ENCODE measurements around the gene AKT3. TPM values are rescaled to one million over a fixed set of nuclear protein-coding genes. Genes with fewer than 3 reads are reported as not detected.

AKT3 gene
- total RNA-seq, 2 donors from 2014 or later, result 13.6 to 31.2 TPM

DNA sequence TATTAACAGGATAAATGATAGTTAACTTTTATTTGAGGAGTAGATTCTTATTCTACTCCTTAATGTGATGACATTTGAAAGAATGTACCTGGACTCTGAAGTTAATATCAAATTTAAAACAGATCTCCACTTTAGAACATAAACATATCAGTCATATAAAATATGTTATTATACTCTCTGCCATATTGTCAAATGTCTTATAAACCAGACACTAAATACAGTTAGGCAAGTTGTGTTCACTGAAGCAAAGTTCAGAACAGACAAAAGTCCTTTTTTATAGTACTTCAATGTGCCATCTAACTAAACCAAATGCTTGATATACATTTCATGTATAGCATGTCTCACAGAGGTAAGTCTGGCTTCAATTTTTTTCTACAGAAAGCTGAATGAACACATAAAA is 285.2 kb downstream of the AKT3 start:
- Histone ChIP-seq H3K9me3 (no peaks in the 10 kb centered on the region), H3K4me3 (no peak overlapping the region), H3K27me3 (peaks cover 0 to 2% of the 10 kb centered on the region in 2 donors), H3K4me1 (no peaks in the 10 kb centered on the region), H3K36me3 (peaks cover 14% of the 10 kb centered on the region), H3K27ac (no peak overlapping the region)
- TF ChIP-seq, protein P1, sequence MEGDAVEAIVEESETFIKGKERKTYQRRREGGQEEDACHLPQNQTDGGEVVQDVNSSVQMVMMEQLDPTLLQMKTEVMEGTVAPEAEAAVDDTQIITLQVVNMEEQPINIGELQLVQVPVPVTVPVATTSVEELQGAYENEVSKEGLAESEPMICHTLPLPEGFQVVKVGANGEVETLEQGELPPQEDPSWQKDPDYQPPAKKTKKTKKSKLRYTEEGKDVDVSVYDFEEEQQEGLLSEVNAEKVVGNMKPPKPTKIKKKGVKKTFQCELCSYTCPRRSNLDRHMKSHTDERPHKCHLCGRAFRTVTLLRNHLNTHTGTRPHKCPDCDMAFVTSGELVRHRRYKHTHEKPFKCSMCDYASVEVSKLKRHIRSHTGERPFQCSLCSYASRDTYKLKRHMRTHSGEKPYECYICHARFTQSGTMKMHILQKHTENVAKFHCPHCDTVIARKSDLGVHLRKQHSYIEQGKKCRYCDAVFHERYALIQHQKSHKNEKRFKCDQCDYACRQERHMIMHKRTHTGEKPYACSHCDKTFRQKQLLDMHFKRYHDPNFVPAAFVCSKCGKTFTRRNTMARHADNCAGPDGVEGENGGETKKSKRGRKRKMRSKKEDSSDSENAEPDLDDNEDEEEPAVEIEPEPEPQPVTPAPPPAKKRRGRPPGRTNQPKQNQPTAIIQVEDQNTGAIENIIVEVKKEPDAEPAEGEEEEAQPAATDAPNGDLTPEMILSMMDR (IDR thresholded peaks at IDR 0.05), result no peak
- no peak for DNase-seq (ENCODE audit: low spot score)

- Histone ChIP-seq H3K4me3 (no peak overlapping the region), H3K9me3 (no peaks in the 10 kb centered on the region), H3K27ac (no peak overlapping the region), H3K27me3 (peaks cover 0 to 2% of the 10 kb centered on the region in 2 donors), H3K36me3 (peaks cover 14% of the 10 kb centered on the region), H3K4me1 (no peaks in the 10 kb centered on the region)
- no peak for DNase-seq (ENCODE audit: low spot score)
- TF ChIP-seq, protein P1 (IDR thresholded peaks at IDR 0.05), result no peak
Measured at GRCh38 chr1:243563732-243564131, 286.3 kb downstream of the AKT3 start.

GRCh38 chr1:243562473-243562872 is 287.6 kb downstream of the AKT3 start:
- Histone ChIP-seq H3K27me3 (peaks cover 0 to 2% of the 10 kb centered on the region in 2 donors), H3K9me3 (no peaks in the 10 kb centered on the region), H3K4me1 (no peaks in the 10 kb centered on the region), H3K27ac (no peak overlapping the region), H3K36me3 (peaks cover 14% of the 10 kb centered on the region), H3K4me3 (no peak overlapping the region)
- TF ChIP-seq, protein P1 (IDR thresholded peaks at IDR 0.05), result no peak
- no peak for DNase-seq (ENCODE audit: low spot score)

- TF ChIP-seq, protein P1 (IDR thresholded peaks at IDR 0.05), result no peak
- DNase-seq (ENCODE audit: low spot score), result no peak
- Histone ChIP-seq H3K9me3 (no peaks in the 10 kb centered on the region), H3K4me3 (no peak overlapping the region), H3K27me3 (peaks cover 0 to 2% of the 10 kb centered on the region in 2 donors), H3K4me1 (no peaks in the 10 kb centered on the region), H3K36me3 (peaks cover 14% of the 10 kb centered on the region), H3K27ac (no peak overlapping the region)
Measured at GRCh38 chr1:243561588-243562319, 288.3 kb downstream of the AKT3 start.

DNA sequence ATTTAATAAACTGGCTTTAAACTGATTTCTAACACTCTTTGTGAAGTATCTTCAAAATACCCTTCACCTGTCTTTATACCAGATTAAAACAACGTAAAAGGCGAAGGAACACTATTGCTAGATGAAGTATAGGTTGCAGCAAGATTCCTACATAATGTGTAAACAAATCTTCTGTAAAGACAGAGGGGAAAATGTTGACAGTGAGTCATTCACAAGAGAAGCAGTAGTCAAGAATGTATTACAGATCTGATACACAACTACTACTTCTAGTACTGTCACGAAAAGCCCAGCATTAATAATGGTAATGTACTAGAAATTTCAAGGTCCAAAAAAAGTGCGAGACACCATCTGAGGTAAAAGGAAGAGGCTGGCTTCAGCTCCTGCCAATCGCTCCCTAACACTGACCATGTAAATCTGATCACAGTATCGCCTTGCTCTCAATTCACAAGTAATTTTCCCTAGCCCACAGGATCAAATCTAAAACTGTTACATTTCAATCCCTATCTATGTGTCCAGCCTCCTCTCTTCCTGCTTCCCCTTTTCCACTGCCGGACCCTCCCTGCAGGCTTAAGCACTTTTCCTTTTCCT is 290.4 kb downstream of the AKT3 start:
- H3K27ac ChIP-seq, result no peak overlapping the region
- no peak for DNase-seq (ENCODE audit: low spot score)
- peaks cover 14% of the 10 kb centered on the region for H3K36me3 ChIP-seq
- no peaks in the 10 kb centered on the region for H3K4me1 ChIP-seq
- TF ChIP-seq, protein P1 (IDR thresholded peaks at IDR 0.05), result no peak
- H3K9me3 ChIP-seq, result no peaks in the 10 kb centered on the region
- no peak overlapping the region for H3K4me3 ChIP-seq
- H3K27me3 ChIP-seq, result peaks cover 0 to 2% of the 10 kb centered on the region in 2 donors

All from right atrium auricular region (tissue), 2 donors.